NCI-H748 (cell line): Measurements from ENCODE around the gene INTS1.
"Not testable (repeated sequence)": the region's sequence is repeated elsewhere in the genome, so short reads cannot be mapped to it uniquely, and the experiment has no call there.

ENCODE experiments used
- DNase-seq: peaks from one replicate; lab custom pipeline; 2025; ENCODE audit not compliant: unreplicated experiment; lab: John Stamatoyannopoulos, UW

The INTS1 gene

GRCh38 chr7:1531979-1532455 lies 27.8 kb upstream of the INTS1 start:
- peak; percentile 26 for DNase-seq

GRCh38 chr7:1531263-1531978 lies 27.2 kb upstream of the INTS1 start:
- DNase-seq, result peak; percentile 41

- DNase-seq, result peak; percentile 58
Observed at GRCh38 chr7:1530946-1531262, 26.7 kb upstream of the INTS1 start.

DNA sequence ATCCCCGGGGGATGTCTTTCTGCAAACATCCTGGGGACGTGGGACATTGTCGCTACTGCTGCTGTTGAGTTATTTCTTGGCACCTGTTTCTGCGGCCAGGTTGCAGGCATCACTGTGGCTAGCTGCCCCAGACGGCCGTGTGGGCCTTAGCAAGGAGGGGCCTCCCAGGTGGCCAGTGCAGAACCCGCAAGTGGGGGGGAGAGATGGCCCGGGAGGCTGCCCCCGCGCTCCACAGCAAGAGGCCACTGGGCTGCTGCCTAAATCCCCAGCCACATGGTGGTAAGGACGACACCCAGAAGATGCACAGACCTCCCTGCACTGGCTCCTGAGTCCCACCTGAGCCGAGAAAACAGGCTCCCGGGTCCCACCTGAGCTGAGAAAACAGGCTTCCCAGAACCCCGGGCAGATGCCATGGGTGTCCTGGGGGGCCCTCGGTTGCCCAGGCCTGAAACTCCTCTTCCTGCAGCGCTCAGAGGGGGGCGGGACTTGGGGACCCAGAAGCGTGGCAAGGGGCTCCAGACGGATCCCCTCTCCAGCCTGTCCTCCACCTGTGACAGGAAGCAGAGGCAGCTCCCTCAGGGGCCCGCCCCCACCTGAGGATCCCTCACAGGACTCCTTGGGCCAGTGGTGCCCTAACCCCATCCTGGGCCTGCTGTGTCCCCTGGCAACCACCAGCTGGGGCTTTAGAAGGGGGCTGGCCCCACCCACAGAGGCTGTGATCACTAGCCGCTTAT lies 25.4 kb upstream of the INTS1 start:
- no peak for DNase-seq

GRCh38 chr7:1526271-1526754 lies 22.1 kb upstream of the INTS1 start:
- DNase-seq, result no peak

DNA sequence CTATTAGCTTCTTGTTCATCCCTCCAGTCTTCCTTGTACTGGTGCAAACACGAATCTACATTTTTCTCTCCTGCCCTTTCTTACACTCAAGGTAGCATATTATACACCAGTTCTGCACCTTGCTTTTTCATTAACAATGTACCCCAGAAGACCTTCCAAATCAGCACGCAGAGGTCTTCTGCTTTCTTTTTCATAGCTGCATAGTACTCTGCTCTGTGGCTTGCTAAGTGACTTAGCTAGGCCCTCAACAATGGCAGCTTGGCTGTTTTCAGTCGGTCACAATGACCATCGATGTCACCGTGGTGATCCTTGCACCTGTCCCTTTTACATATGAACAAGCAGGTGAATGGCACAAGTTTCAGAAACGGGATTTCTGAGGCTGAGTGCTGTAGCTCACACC lies 21.2 kb upstream of the INTS1 start:
- no peak for DNase-seq

- DNase-seq, result no peak
Observed at GRCh38 chr7:1523844-1524243, 19.7 kb upstream of the INTS1 start.

- no peak for DNase-seq
Observed at GRCh38 chr7:1523208-1523607, 19.0 kb upstream of the INTS1 start.

DNA sequence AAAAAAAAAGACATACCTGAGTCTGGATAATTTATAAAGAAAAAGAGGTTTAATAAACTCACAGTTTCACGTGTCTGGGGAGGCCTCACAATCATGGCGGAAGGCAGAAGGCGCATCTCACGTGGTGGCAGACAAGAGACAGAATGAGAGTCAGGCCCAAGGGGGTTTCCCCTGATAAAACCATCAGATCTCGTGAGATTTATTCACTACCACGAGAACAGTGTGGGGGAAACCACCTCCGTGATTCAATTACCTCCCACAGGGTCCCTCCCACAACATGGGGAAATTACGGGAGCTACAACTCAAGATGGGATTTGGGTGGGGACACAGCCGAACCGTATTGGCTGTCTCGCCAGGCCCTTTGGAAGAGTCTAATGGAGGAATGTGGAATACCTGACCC lies 17.3 kb upstream of the INTS1 start:
- DNase-seq, result no peak

- no peak for DNase-seq
Observed at GRCh38 chr7:1520539-1521234, 16.5 kb upstream of the INTS1 start.

- not testable (repeated sequence) for DNase-seq
Observed at GRCh38 chr7:1519322-1519922, 15.2 kb upstream of the INTS1 start.

- no peak for DNase-seq
Observed at GRCh38 chr7:1516586-1517251, 12.5 kb upstream of the INTS1 start.

DNA sequence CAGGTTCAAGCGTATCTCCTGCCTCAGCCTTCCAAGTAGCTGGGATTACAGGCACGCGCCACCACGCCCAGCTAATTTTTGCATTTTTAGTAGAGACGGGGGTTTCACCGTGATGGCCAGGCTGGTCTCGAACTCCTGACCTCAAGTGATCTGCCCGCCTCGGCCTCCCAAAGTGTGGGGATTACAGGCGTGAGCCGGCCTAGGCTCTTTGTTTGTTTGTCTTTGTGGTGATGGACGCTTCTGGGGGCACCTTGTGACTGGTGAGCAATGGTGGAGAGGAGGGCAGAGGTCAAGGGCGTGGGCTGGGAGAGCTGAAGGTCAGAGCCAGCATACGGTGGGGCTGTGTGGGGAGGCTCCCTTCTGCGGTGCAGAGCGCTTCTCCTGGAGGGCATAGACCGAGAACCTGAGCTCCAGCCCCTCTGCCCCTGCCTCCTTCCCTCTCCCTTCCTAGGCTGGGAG lies 11.3 kb upstream of the INTS1 start:
- not testable (repeated sequence) for DNase-seq

- DNase-seq, result no peak
Observed at GRCh38 chr7:1514995-1515401, 10.8 kb upstream of the INTS1 start.

DNA sequence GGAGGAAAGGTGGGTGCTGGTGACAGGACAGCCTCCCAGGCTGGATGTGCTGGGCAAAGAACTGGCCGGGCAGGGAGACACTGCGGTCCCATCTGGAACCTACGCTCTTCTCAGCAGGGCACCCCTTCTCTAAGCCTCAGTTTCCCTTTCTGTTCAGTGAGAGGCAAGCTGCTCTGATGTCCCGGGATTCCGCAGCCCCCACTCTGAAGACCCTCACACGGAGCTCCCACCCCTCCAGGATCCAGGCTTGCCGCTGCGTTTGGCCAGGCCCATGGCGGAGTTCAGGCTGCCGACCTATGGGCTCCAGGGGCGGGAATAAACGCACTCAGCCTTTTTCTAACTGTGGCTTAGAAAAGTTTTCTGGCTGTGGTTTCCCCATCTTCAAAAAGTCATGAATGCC lies 10.2 kb upstream of the INTS1 start:
- DNase-seq, result no peak

GRCh38 chr7:1513657-1514095 lies 9.5 kb upstream of the INTS1 start:
- no peak for DNase-seq

GRCh38 chr7:1512781-1513656 lies 8.8 kb upstream of the INTS1 start:
- DNase-seq, result no peak

- no peak for DNase-seq
Observed at GRCh38 chr7:1511444-1512422, 7.5 kb upstream of the INTS1 start.

DNA sequence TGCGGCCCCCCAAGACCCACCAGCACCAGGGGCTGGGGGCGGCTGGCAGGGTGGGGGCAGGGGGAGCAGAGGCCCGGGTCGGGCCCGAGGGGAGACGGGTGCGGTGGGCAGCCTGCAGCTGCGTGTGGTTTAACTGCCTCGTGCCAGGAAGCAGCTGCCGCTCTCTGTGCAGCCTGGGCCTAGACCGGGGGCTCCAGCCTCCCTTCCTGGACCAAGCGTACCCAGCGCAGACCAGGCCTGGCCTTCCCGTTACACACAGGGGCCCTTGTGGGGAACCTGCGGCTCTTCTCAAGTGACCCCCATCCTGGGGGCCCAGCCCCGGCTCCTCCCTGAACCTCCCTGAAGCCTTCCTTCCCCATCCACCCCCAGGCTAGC lies 6.6 kb upstream of the INTS1 start:
- no peak for DNase-seq
